HG03097 (cell line): ENCODE results near the gene TM7SF3.

Experiments
- ATAC-seq: cut with Tn5 transposase; IDR thresholded peaks from one replicate; pipeline ENCODE4 v1.9.1; 2021; ENCODE audit not compliant: unreplicated experiment, low FRiP score

The TM7SF3 gene

GRCh38 chr12:26936559-26937442 lies 77.4 kb downstream of the TM7SF3 start:
- no peak for ATAC-seq

DNA sequence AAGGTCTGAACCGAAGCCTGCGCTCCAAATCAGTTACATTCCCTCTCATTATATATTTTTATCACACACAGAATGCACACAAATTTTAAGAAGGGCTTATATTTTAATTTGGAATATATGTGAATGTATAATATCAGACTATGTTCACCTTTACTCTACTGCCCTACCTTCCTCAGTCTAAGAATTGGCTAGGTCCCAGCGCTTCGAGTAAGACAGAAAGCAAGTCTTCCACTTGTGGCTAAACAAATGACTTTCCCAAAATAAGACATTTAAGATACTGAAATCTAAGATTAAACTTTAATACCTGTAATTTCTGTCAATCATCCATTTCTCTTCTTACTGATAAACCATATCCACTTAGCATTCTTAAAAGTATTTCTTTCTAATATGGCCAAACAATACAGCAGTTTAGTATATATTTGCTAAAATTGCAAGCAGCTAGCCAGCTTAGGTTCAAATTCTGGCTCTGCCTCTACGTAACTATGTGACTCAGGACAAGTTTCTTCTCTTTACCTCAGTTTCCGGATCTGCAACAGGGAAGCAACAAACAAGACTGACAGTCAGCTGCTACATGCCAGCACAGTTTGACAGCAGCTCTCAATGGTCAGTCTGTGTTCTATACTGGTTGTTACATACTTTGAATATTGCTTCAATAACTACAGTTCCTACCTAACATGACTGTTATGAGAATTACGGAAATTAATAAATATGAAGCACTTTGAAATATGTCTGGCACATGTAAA lies 78.4 kb downstream of the TM7SF3 start:
- no peak for ATAC-seq

GRCh38 chr12:26929590-26929989 lies 84.6 kb downstream of the TM7SF3 start:
- ATAC-seq, result no peak

DNA sequence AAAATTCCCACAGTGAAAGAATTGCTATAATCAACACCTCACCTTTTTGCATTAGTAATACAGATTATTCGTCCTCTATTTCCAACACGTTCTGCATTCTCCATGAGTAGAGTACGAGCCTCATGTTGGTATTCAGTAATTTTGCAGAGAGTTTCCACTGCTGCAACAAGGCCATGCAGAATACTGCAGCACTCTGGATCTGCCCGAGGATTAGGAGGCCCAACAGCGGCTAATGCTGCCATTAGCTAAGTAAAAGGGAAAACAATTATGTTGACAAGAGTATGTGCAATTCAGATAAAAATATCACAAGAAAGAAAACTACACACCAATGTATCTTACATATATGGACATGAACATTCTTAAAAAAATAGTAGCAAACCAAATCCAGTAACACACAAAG lies 85.5 kb downstream of the TM7SF3 start:
- no peak for ATAC-seq
